WTC11 (cell line): ENCODE results near the gene PANK4. TPM values are rescaled to one million over a fixed set of nuclear protein-coding genes. Genes with fewer than 3 reads are reported as not detected.

Source experiments
- ATAC-seq: fragments of 200-7000 bp; cut with Tn5 transposase; 2 replicates; pipeline ENCODE4 v1.10.0; 2021; ENCODE audit warnings: mild to moderate bottlenecking, moderate library complexity
- CTCF ChIA-PET: fragments of 300-600 bp; sonication (Branson Sonifier 250); formaldehyde crosslinking; loops from one replicate; lab custom pipeline; 2021; ENCODE audit warnings: antibody characterized with exemption; lab: Charles Lee
- POLR2A ChIA-PET: fragments of 350-600 bp; sonication (Branson Sonifier 250); formaldehyde crosslinking; loops from one replicate; lab custom pipeline; 2021; ENCODE audit warnings: antibody characterized with exemption; lab: Charles Lee
- DNase-seq: peaks from one replicate; pipeline ENCODE4 v3.0.0; 2021; ENCODE audit warnings: low spot score
- H3K27ac Mint-ChIP-seq: 2 replicates; pipeline ENCODE4 v1.8.0; 2021; ENCODE audit warnings: mixed read lengths
- H3K27me3 Mint-ChIP-seq: 2 replicates; pipeline ENCODE4 v1.8.0; 2021; ENCODE audit warnings: low read depth, mild to moderate bottlenecking, moderate library complexity, mixed read lengths
- H3K36me3 Mint-ChIP-seq: 2 replicates; pipeline ENCODE4 v1.8.0; 2021; ENCODE audit warnings: mixed read lengths
- H3K4me1 Mint-ChIP-seq: 2 replicates; pipeline ENCODE4 v1.8.0; 2022; ENCODE audit warnings: mixed read lengths
- H3K4me3 Mint-ChIP-seq: 2 replicates; pipeline ENCODE4 v1.8.0; 2021; ENCODE audit warnings: mild to moderate bottlenecking, moderate library complexity, mixed read lengths
- H3K9me3 Mint-ChIP-seq: 2 replicates; pipeline ENCODE4 v1.8.0; 2021; ENCODE audit warnings: mixed read lengths
- ATF1 ChIP-seq: sonication (generic); formaldehyde crosslinking; IDR thresholded peaks from 2 replicates; pipeline ENCODE4 v1.8.1; 2023; ENCODE audit warnings: mild to moderate bottlenecking, moderate library complexity, missing genetic modification reagents
- CREB1 ChIP-seq: sonication (generic); formaldehyde crosslinking; IDR thresholded peaks from 2 replicates; pipeline ENCODE4 v1.8.0; 2023; ENCODE audit warnings: mild to moderate bottlenecking, missing genetic modification reagents
- EMX1 ChIP-seq: fragments of 250-450 bp; sonication (Bioruptor Pico); IDR thresholded peaks from 2 replicates; pipeline ENCODE4 v1.8.0; 2021; ENCODE audit warnings: mild to moderate bottlenecking
- ERG ChIP-seq: fragments of 250-450 bp; sonication (Bioruptor Pico); IDR thresholded peaks from 2 replicates; pipeline ENCODE4 v1.8.0; 2021; ENCODE audit warnings: mild to moderate bottlenecking
- ETV6 ChIP-seq: sonication (generic); formaldehyde crosslinking; IDR thresholded peaks from 2 replicates; pipeline ENCODE4 v1.8.1; 2022; ENCODE audit warnings: mild to moderate bottlenecking, missing genetic modification reagents
- FOXK1 ChIP-seq: sonication (generic); formaldehyde crosslinking; IDR thresholded peaks from 2 replicates; pipeline ENCODE4 v1.8.0; 2022; ENCODE audit warnings: mild to moderate bottlenecking, moderate library complexity, missing genetic modification reagents
- GABPB1 ChIP-seq: sonication (generic); formaldehyde crosslinking; IDR thresholded peaks from 2 replicates; pipeline ENCODE4 v1.8.1; 2023; ENCODE audit warnings: mild to moderate bottlenecking, missing genetic modification reagents
- GRHL2 ChIP-seq: fragments of 250-450 bp; sonication (Bioruptor Pico); IDR thresholded peaks from 2 replicates; pipeline ENCODE4 v1.8.0; 2022; ENCODE audit warnings: mild to moderate bottlenecking, moderate library complexity; ENCODE audit not compliant: insufficient replicate concordance, severe bottlenecking
- IRF1 ChIP-seq: sonication (generic); formaldehyde crosslinking; IDR thresholded peaks from 2 replicates; pipeline ENCODE4 v1.8.0; 2023; ENCODE audit warnings: missing genetic modification reagents
- KAT7 ChIP-seq: sonication (generic); formaldehyde crosslinking; IDR thresholded peaks from 2 replicates; pipeline ENCODE4 v1.8.1; 2023; ENCODE audit warnings: missing genetic modification reagents, mild to moderate bottlenecking, borderline replicate concordance
- MXD4 ChIP-seq: fragments of 250-450 bp; sonication (Bioruptor Pico); IDR thresholded peaks from 2 replicates; pipeline ENCODE4 v1.8.0; 2021; ENCODE audit warnings: mild to moderate bottlenecking, moderate library complexity, borderline replicate concordance
- NFATC4 ChIP-seq: fragments of 250-450 bp; sonication (Bioruptor Pico); IDR thresholded peaks from 2 replicates; pipeline ENCODE4 v1.9.0; 2021; ENCODE audit warnings: mild to moderate bottlenecking
- NFYB ChIP-seq: sonication (generic); formaldehyde crosslinking; conservative IDR thresholded peaks from 2 replicates; pipeline ENCODE4 v1.8.0; 2022; ENCODE audit warnings: low read depth, missing genetic modification reagents
- RORB ChIP-seq: fragments of 250-450 bp; sonication (Bioruptor Pico); IDR thresholded peaks from 2 replicates; pipeline ENCODE4 v1.9.0; 2021; ENCODE audit warnings: mild to moderate bottlenecking
- SMAD4 ChIP-seq: sonication (generic); formaldehyde crosslinking; IDR thresholded peaks from 2 replicates; pipeline ENCODE4 v1.8.0; 2022; ENCODE audit warnings: mild to moderate bottlenecking, missing genetic modification reagents
- ZBTB21 ChIP-seq: sonication (generic); formaldehyde crosslinking; IDR thresholded peaks from 2 replicates; pipeline ENCODE4 v1.8.1; 2023; ENCODE audit warnings: mild to moderate bottlenecking, missing genetic modification reagents, borderline replicate concordance
- ZNF232 ChIP-seq: sonication (generic); formaldehyde crosslinking; IDR thresholded peaks from 2 replicates; pipeline ENCODE4 v1.8.0; 2022; ENCODE audit warnings: mild to moderate bottlenecking, missing genetic modification reagents
- ZNF263 ChIP-seq: sonication (generic); formaldehyde crosslinking; IDR thresholded peaks from 2 replicates; pipeline ENCODE4 v1.8.1; 2022; ENCODE audit warnings: low read depth, mild to moderate bottlenecking, moderate library complexity, missing genetic modification reagents
- ZNF317 ChIP-seq: sonication (generic); formaldehyde crosslinking; IDR thresholded peaks from 2 replicates; pipeline ENCODE4 v1.8.1; 2023; ENCODE audit warnings: low read depth, mild to moderate bottlenecking, moderate library complexity, missing genetic modification reagents, borderline replicate concordance
- ZNF671 ChIP-seq: fragments of 250-450 bp; sonication (Bioruptor Pico); IDR thresholded peaks from 2 replicates; pipeline ENCODE4 v1.8.0; 2021; ENCODE audit warnings: mild to moderate bottlenecking
- total RNA-seq: library from RNA; stranded (reverse); gene quantifications from 3 replicates; pipeline ENCODE4 v1.2.3, GENCODE V29; 2021
- TF ChIP-seq, protein P1 (sequence below): sonication (generic); formaldehyde crosslinking; conservative IDR thresholded peaks from 2 replicates; pipeline ENCODE4 v1.8.1; 2022; ENCODE audit warnings: mild to moderate bottlenecking, missing genetic modification reagents
- TF ChIP-seq, protein P2 (sequence below): fragments of 250-450 bp; sonication (Bioruptor Pico); IDR thresholded peaks from 2 replicates; pipeline ENCODE4 v2.1.2; 2022; ENCODE audit warnings: mild to moderate bottlenecking, moderate library complexity
- TF ChIP-seq, protein P3 (sequence below): sonication (generic); formaldehyde crosslinking; IDR thresholded peaks from 2 replicates; pipeline ENCODE4 v1.8.1; 2023; ENCODE audit warnings: mild to moderate bottlenecking, missing genetic modification reagents, borderline replicate concordance
- TF ChIP-seq, protein P4 (sequence below): sonication (generic); formaldehyde crosslinking; IDR thresholded peaks from 2 replicates; pipeline ENCODE4 v1.8.1; 2023; ENCODE audit warnings: mild to moderate bottlenecking, missing genetic modification reagents

The PANK4 gene
- total RNA-seq, 1 experiment from 2014 or later: 52.5 TPM

DNA sequence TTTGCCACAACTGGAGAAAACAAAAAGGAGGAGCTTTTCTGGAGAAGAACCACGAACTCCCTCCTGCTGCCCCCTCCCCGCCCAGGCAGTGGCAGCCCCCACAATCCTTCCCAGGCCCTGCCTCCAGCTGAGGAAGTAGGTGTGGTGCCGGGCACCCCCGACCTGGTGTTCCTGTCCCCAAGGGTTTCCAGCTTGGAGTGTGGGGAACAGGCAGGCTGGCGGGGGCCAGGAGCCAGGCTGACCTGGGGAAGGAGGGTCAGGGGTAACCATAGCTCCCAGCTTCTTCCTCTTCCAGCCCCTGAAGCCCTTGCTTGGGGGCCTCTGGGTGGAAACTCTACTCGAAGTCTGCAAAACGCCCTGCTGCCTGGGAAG is 7.9 kb upstream of the PANK4 start (continued):
- TF ChIP-seq ZBTB21 (CRISPR knock-in tag) (no peak), ZNF263 (CRISPR knock-in tag) (no peak), ZNF232 (CRISPR knock-in tag) (no peak)
- TF ChIP-seq, protein P1, sequence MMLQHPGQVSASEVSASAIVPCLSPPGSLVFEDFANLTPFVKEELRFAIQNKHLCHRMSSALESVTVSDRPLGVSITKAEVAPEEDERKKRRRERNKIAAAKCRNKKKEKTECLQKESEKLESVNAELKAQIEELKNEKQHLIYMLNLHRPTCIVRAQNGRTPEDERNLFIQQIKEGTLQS (CRISPR knock-in tag): no peak

GRCh38 chr1:2533365-2533764 is 7.0 kb upstream of the PANK4 start:
- Mint-ChIP-seq H3K27me3 (peaks cover 72% of the 10 kb centered on the region), H3K4me1 (peaks cover 14% of the 10 kb centered on the region), H3K4me3 (no peak overlapping the region), H3K27ac (no peak overlapping the region), H3K9me3 (no peaks in the 10 kb centered on the region), H3K36me3 (no peaks in the 10 kb centered on the region)
- TF ChIP-seq NFATC4: no peak
- TF ChIP-seq, protein P1 (CRISPR knock-in tag): no peak
- TF ChIP-seq MXD4 (CRISPR knock-in tag): no peak
- TF ChIP-seq, protein P2, sequence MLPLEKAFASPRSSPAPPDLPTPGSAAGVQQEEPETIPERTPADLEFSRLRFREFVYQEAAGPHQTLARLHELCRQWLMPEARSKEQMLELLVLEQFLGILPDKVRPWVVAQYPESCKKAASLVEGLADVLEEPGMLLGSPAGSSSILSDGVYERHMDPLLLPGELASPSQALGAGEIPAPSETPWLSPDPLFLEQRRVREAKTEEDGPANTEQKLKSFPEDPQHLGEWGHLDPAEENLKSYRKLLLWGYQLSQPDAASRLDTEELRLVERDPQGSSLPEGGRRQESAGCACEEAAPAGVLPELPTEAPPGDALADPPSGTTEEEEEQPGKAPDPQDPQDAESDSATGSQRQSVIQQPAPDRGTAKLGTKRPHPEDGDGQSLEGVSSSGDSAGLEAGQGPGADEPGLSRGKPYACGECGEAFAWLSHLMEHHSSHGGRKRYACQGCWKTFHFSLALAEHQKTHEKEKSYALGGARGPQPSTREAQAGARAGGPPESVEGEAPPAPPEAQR: no peak
- no peak for TF ChIP-seq RORB
- TF ChIP-seq ZNF317 (CRISPR knock-in tag): no peak
- TF ChIP-seq ERG (CRISPR knock-in tag): no peak
- no peak for TF ChIP-seq SMAD4 (CRISPR knock-in tag)
- ChIA-PET CTCF (interaction anchor here (0.8 to 1.5 kb wide), 4 partner anchors 14 to 89 kb away, joined by 3 to 6 read pairs (median 3); no protein-coding TSS in a partner anchor), POLR2A (no interaction called here)
- ATAC-seq: no peak
- no peak for DNase-seq

GRCh38 chr1:2532485-2533160 is 6.2 kb upstream of the PANK4 start:
- Mint-ChIP-seq H3K27me3 (peaks cover 78% of the 10 kb centered on the region), H3K27ac (no peak overlapping the region), H3K9me3 (no peaks in the 10 kb centered on the region), H3K4me1 (peaks cover 14% of the 10 kb centered on the region), H3K36me3 (no peaks in the 10 kb centered on the region), H3K4me3 (no peak overlapping the region)
- DNase-seq: no peak
- no peak for ATAC-seq
- ChIA-PET POLR2A (no interaction called here), CTCF (interaction anchor here (1.5 kb wide), 1 partner anchor 29 kb away, joined by 6 read pairs; no protein-coding TSS in a partner anchor)
- TF ChIP-seq ETV6 (CRISPR knock-in tag): no peak
- TF ChIP-seq GRHL2 (CRISPR knock-in tag): no peak
- no peak for TF ChIP-seq IRF1 (CRISPR knock-in tag)
- TF ChIP-seq GABPB1 (CRISPR knock-in tag): no peak
- TF ChIP-seq FOXK1 (CRISPR knock-in tag): no peak
- TF ChIP-seq KAT7: no peak
- TF ChIP-seq, protein P3, sequence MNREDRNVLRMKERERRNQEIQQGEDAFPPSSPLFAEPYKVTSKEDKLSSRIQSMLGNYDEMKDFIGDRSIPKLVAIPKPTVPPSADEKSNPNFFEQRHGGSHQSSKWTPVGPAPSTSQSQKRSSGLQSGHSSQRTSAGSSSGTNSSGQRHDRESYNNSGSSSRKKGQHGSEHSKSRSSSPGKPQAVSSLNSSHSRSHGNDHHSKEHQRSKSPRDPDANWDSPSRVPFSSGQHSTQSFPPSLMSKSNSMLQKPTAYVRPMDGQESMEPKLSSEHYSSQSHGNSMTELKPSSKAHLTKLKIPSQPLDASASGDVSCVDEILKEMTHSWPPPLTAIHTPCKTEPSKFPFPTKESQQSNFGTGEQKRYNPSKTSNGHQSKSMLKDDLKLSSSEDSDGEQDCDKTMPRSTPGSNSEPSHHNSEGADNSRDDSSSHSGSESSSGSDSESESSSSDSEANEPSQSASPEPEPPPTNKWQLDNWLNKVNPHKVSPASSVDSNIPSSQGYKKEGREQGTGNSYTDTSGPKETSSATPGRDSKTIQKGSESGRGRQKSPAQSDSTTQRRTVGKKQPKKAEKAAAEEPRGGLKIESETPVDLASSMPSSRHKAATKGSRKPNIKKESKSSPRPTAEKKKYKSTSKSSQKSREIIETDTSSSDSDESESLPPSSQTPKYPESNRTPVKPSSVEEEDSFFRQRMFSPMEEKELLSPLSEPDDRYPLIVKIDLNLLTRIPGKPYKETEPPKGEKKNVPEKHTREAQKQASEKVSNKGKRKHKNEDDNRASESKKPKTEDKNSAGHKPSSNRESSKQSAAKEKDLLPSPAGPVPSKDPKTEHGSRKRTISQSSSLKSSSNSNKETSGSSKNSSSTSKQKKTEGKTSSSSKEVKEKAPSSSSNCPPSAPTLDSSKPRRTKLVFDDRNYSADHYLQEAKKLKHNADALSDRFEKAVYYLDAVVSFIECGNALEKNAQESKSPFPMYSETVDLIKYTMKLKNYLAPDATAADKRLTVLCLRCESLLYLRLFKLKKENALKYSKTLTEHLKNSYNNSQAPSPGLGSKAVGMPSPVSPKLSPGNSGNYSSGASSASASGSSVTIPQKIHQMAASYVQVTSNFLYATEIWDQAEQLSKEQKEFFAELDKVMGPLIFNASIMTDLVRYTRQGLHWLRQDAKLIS (CRISPR knock-in tag): no peak
- TF ChIP-seq EMX1: no peak
- TF ChIP-seq, protein P4, sequence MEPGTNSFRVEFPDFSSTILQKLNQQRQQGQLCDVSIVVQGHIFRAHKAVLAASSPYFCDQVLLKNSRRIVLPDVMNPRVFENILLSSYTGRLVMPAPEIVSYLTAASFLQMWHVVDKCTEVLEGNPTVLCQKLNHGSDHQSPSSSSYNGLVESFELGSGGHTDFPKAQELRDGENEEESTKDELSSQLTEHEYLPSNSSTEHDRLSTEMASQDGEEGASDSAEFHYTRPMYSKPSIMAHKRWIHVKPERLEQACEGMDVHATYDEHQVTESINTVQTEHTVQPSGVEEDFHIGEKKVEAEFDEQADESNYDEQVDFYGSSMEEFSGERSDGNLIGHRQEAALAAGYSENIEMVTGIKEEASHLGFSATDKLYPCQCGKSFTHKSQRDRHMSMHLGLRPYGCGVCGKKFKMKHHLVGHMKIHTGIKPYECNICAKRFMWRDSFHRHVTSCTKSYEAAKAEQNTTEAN (CRISPR knock-in tag): no peak
- TF ChIP-seq ZNF671 (CRISPR knock-in tag): no peak
- TF ChIP-seq NFYB (CRISPR knock-in tag): no peak
- no peak for TF ChIP-seq CREB1
- no peak for TF ChIP-seq ATF1 (CRISPR knock-in tag)
